OCI-M2 (cell line): Measurements from ENCODE around the gene GPD2.
"Not testable (repeated sequence)": the region's sequence is repeated elsewhere in the genome, so short reads cannot be mapped to it uniquely, and the experiment has no call there.

Source experiments
- DNase-seq: peaks from one replicate; lab custom pipeline; 2025; ENCODE audit not compliant: unreplicated experiment; lab: John Stamatoyannopoulos, UW

GPD2 gene

DNA sequence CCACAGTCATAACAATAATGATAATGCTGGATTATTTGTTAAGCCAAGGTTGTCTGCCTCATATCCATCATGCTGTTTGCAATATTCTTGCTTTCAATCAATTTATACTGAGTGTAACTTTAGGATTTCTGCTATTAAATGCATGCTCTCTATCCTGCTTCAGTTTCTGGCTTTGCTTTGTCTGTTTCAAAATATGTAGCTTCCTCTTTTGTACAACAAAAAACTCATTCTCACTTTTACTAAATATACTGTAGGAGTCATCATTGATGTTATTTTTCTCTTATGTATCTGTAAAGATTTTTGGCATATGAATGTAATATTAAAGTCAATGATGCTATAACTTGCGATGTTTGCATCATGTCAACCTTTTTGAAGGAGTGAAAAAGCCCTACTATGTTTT, 149.3 kb downstream of the GPD2 start:
- no peak for DNase-seq

DNA sequence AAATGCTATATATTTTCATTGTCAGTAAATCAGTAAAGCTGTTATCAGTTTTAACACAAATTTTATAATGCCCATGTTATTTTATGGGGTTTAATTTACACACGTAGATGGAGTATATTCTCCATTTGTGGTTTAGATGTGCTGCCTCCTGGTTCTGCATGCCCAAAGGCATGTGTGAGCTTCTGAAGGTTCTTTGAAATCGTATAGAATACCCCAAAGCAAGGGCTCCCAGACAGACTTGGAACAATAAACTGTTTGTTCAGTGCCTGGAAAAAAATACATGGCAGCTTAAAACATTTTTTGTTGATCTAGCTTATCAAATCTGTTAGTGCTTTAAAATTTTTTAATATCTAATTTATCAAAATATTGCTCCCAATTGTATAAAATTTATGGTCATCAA, 150.4 kb downstream of the GPD2 start:
- no peak for DNase-seq

DNA sequence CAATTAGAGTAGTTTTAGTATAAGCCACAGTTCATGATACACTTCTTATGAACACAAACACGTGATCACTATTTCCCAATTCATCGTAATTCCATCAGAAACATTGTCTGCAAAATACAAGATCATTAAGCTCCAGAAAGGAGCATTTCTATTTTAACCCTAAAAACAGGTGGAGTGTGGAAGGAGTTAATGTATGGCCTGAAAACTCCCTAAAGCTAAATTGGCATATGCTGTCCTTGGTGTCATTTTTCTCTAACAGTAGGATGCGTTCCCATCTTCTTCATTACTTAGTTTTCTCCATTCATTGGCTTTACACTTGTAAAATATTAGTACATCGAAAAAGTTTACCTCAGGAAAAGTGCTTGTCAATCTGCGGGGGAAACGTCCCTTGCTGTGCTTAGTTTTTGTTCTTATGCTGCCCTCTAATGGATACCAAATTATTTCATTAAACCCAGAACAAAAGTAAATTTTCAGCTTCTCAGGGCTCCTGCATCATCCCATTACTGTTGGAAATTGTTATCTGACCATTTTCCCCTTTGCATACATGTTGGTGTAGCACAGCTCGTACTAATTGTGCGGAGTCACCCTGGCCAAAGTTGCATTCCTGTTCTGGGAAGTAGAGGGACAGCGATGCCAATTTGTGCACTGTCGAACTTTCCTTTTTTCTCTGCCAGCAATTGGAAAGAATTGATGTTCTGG, 153.4 kb downstream of the GPD2 start:
- no peak for DNase-seq

DNA sequence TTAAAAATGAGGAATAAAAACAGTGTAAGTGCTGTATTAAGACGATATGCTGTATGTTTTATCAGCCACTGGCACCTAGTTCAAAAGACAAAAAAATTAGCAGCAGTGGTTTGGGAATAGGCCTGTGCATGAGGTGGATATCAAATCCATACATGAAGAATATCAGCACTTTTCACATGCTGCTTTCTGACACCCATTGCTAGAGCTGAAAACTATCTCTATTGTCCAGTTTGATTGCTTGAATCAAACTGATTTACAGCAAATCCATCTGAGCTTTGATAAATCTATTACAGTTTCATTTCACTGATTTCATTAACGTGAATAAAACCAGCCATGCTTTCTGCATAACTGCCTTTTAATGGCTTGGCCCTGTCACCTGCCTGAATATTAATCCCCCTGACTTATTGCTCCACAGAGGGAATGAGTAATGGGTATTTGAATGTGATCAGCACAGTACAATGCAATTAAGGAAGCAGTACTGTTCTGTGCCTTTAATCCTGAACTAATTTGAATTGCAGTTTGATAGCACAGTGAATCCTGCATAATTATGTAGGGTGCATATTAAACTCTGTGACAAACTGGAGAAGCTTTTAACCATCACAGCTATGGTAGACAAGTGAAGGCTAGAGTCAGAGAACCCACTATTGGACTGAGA, 154.0 kb downstream of the GPD2 start:
- DNase-seq: no peak

DNA sequence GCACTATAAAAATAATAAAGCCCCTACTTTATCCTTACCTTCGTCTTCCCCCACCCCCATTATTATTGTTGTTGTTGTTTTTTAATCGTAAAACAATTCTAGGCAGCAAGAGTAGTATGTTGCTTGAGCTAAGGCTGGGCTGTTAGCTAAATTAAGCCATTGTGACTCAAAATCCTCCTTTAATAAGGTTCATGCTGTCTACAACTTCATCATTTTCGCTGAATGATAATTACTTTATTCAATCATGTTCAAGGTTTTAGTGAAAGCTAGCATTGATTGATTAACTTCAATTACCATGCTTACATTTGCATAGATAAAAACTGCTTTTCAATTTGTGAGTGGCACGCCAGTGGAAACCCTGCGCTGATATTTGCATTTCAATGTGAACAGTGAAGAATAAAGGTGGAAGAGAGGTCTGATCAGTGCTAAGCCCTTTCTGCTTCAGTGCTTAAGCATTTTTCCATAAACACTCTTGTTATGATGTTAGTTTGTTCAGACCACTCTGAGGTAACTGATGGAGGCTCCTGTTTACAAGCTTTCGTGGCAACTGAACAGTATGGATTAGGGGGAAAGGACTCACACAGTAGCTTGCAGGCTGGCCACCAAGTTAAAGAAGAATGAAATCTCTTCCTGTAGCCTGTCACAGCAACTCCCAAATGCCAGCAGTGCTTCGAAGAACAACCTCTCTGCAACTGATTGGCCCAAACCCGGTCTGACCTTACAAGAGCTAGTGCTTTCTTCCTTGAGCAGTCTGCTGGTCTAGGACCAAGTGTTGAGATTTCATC, 156.8 kb downstream of the GPD2 start:
- DNase-seq: no peak

DNA sequence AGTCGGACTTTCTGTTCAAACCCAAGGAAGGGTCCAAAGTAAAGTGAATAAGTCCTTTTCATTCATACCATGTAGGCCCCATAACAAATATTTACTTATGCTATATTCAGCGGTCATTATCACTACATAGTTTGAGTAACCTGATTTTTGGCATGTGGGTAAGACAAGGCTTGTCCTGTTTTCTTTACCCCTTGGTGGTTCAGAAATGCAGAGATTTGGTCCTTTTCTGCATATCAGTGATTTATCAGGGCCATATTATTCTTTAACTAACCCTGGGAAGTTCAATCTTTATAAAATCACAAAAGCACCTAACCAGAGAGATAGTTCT, 157.4 kb downstream of the GPD2 start:
- no peak for DNase-seq

DNA sequence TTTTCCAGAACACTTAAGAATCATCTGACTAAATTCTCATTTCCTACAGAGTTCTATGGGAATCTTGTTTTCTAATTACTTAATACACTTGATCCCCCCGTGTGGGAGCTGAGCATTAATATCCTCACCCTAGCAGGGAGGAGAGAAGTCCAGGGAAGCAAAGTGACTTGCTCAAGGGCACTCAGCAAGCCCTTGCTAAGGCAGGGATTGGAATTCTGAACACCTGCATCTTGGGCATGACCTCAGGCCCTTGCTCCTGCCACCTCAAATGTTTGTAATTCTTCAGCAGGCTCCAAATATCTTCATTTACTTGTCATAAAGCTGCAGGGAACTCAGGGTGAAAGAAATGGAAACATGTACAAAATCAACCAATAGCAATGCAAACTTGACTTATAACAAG, 162.4 kb downstream of the GPD2 start:
- no peak for DNase-seq

DNA sequence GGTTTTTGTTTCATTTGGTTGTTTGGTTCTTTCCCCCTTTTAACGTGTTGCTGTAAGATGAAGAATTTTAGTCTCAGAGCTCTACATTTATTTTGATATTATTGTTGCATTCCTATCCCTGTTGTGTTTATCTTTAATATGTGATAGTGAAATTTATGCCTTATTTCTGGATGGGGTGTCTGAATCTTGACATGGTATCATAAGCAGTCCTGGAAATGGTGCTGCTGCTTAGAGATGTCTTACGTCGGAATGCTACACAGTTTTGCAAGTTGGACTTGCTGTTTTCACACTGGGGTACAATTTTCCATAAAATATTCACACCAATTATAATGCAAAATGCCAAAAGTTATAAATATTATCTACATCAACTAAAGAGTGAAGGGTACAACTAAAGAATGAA, 164.0 kb downstream of the GPD2 start:
- no peak for DNase-seq

DNA sequence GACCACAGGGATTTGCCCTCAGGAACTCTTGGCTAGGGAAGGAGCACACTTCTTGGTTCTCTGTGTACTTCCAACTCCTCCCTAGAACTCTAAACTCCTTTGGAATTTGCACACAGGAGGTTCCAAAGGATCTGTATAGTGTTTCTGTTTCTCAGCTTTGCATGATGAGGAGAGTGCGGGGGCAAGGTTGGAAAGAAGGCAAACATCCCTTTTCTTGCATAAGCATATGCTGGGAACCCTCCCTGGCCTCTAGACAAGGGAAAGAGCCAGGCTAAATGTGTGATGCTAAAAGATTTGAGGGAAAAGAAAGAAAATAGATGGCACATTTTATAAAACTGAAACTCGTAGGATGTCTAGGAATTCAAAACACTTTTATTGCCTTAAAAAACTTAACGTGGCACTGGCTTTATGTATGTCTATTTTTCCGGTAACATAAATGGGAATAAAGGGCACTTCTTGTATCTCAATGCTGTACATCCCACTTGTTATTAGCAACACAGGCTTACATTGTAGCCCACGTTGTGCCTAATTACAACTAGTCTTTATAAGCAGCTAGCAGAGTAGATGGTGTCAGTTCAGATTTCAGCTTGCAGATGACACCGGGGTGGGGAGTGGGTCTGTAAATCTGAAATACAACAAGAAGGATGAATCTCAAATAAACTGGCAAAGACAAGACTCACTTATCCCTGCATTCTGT, 165.8 kb downstream of the GPD2 start:
- DNase-seq: no peak

DNA sequence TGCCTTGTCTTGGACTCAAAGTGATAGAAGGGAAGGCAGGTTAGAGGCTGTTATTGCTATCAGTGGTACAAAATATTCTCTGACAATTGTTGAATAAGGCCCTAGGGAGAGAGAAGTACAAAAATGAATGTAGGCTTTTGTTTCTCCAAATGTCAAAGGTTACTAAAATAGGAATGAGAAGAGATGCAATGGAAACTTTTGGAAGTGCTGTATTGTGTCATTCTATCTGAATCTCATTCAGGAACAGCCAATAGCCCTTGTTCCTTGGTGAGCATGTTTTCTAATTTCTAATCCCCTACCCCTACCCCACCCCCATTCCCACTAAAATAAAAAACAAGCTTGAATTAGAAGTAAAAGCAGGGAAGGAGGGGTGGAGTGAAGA, 166.4 kb downstream of the GPD2 start:
- DNase-seq: no peak

DNA sequence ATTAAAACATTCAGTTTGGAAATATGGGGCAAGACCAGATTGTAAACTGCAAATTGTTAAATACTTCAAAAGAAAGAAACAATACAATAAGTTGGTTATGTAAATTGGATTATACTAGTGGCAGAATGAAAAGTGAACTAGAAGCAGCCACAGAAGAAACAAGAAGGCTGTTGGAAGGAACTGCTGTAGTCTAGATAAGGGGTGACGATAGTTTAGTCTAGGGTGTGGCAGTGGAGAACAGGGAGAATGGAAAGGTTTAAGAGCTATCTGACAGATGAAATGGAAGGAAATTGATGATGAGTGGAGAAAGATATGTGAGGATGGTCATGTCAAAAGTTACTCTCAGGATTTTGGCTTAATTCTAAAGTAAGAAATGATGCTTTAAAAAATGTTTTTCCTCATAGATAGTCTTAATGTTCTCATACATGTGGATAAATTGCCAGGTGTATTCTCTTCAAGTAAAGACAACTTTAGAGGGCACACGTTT, 179.7 kb downstream of the GPD2 start:
- no peak for DNase-seq

DNA sequence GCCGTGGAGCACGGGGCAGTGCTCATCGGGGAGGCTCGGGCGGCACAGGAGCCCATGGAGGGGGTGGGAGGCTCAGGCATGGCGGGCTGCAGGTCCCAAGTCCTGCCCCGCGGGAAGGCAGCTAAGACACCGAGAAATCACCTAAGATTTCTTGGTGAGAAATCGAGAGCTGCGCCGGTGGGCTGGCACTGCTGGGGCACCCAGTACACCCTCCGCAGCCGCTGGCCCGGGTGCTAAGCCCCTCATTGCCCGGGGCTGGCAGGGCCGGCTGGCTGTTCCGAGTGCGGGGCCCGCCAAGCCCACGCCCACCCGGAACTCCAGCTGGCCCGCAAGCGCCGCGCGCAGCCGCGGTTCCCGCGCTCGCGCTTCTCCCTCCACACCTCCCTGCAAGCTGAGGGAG, 181.9 kb downstream of the GPD2 start:
- DNase-seq: not testable (repeated sequence)

DNA sequence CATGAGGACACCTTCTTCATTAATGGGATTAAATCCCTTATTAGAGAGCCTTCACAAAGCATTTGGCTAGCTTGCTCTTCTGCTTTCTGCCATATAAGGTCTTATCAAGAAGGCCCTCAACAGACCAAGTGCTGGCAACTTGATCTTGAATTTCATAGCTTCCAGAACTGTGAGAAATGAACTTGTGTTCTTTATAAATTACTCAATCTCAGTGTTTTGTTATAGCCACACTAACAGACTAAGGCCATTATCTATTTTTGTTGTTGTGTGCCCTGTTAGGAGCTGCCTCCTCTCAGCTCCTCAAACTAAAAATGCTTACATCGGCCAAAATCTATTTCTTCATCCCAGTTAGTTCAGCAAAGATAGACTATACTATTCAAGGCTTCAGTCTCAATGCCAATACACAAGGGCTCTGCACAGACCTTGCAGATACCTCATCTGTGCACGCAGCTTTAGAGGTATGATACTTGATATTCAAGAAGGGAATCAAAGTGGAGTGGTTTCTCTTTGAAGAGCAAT, 182.9 kb downstream of the GPD2 start:
- DNase-seq: no peak

DNA sequence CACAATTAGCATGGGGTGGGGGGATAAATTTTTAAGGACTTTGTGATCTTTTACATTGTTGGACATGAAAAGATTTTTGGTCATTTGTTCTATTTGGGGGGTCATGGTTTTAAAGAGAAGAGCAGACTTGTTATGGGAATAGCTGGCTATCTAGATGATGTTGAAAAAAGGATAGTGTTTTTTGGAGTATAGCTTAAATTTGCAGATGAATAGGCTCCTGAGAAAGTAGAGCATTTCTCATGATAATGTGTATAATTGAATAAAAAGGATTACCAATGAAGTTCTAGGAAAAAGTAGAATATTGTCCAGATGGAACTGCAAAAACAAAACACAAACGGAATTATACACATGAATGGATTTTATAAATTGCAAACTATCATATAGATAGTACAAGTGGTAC, 186.3 kb downstream of the GPD2 start:
- DNase-seq: no peak

DNA sequence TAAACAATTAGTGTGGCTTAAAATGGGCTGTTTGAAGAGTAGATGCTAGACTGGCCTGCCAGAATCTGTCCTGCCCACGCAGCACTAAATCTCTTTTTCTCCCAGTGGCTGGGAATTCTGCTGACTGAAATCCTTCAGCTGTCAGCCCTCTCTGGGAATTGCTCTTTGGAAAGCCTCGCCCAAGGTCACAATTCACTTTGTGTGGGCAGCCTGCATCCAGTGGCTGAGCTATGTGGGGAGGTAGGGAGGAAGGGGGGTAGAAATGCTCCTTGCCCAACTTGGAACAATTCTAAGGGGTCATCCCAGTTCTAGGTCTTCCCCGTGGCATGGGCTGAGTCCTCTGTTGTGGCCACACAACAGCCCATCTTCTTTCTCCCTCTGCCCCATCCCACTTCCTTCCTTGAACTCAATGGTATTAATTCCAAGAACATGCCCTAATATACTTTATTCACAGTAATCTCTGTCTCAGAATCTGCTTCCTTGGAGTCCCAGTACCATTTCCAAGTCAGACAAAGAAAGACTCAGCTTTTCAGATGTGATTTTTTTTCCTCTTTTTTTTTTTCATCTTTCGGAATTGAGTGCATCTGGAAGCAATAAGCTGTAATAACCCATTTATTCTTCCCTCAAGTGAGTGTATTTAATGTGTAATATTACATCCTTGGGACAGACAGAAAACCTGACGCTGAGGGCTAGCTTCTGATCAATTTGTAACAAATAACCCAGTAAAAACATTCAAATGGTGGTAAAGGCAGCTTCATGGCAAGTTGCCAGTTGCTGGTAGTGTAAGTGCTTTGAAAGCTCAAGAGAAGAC, 189.4 kb downstream of the GPD2 start:
- no peak for DNase-seq

DNA sequence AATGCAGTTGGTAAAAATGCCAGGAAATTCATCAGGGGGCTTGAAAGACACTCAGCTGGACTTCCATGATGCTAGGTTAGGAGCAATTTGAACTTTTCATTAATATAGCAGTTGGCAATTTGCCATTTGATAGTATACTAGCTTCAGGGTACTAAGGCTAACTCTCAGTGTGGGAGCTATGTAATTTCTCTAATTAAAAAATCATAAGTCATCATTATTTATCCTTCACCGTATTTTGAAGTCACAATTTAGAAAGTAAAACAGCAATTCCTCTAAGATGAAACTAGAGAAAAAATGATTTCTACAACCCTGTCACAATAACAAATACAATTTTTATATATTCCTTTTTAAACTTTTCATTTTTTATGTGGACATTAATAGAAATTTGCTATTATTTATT, 190.8 kb downstream of the GPD2 start:
- DNase-seq: no peak

DNA sequence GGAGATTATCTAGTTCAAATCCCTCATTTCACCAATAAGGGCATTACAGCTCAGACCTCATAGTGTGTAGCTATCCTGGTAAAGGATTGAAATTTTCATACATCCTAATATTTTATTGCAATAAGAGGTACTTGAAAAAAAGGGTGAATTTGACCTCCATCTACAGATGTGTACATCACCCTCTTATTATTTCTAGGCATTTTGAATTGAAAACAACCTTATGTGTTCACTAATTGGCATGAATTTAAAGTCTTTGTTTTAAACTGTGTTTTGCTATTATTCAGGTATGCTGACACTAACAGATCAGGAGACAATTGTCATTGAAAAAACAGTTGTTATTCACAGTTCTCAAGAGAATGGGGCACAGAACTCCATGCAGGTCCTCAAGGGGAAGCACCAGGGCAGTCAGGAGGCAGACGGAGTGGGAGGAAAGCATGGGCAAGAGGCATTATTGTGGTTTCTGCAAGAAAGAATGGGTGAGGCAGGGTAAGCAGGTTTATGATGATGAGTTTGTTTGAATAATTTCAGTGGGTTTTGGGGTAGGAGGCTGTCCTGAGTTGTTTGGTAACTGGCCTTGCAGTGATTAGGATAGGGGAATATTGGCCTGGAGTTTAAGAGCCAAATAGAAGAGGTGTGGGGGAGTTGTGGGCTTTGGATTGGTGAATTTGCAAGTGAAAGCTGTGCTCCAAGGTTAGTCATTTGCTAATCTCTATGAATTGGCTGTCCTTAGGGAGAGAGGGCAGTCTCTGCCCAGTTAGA, 194.6 kb downstream of the GPD2 start:
- no peak for DNase-seq

DNA sequence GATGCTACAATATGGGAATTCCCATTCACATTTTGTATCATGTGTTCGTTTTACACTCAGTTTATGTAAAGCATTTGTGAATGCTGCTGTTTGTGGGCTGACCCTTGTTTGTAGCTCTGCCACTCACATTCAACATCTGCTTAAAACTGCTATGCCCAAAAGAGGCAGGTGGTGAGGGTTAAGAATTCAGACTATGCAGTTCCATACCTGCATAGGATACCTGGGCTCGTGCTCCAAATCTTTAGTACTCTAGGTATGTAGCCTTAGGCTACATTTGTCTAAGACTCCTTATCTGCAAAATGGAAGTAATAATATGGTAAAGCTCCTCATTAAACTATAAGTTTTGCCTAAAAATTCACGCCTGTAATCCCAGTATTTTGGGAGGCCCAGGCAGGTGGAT, 199.5 kb downstream of the GPD2 start:
- no peak for DNase-seq
